ENCODE measurements around the gene SPATA6L. TPM values are rescaled to one million over a fixed set of nuclear protein-coding genes. Genes with fewer than 3 reads are reported as not detected.

The SPATA6L gene
- total and polyA plus RNA-seq, 2 of the 13 experiments (the other 11 are each of a cell fraction or from before 2014, with no cell fraction given), result 1.1 to 1.9 TPM

DNA sequence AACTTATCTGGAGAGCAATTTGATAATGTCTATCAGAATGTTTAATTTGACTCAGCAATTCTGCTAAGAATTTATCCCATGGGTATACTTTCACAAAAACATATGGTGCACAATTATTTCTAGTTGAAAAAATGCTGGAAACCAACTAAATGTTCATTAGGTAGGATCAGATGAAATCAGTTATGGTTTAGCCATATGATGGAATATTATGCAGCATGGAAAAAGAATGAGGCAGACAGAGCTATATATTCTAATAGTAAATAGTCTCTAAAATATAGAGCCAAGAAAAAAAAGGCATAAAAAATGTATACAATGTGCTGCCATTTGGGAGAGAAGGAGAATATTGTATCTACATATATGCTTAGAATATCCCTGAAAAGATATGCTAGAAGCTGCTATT lies 3.6 kb upstream of the SPATA6L start:
- Histone ChIP-seq H3K27me3 (ENCODE audit: control insufficient read depth in 1 of 2, insufficient read depth in 2 of 2, low read length in 2 of 2) (no peaks in the 10 kb centered on the region), H3K9ac (ENCODE audit: insufficient read depth, low read depth, low read length) (no peak overlapping the region), H2AFZ (ENCODE audit: low read length) (no peak overlapping the region), H3K9me3 (ENCODE audit: low read length) (no peaks in the 10 kb centered on the region), H3K79me2 (ENCODE audit: insufficient read depth, low read length) (no peaks in the 10 kb centered on the region), H3K4me1 (ENCODE audit: insufficient read depth, low read length) (peaks cover 22% of the 10 kb centered on the region), H4K20me1 (ENCODE audit: insufficient read depth, low read length) (no peaks in the 10 kb centered on the region), H3K36me3 (replicated peaks in 1 of 2; ENCODE audit: control insufficient read depth in 1 of 2, insufficient read depth in 2 of 2, low read length in 2 of 2) (no peaks in the 10 kb centered on the region), H3K4me3 (replicated peaks in 1 of 3; ENCODE audit: insufficient read depth in 1 of 3, low read depth in 2 of 3, low read length in 3 of 3) (no peak overlapping the region), H3K4me2 (ENCODE audit: low read depth, low read length) (no peak overlapping the region), H3K27ac (ENCODE audit: extremely low read length, insufficient read depth, low read length) (no peak overlapping the region)
- ChIA-PET CTCF (ENCODE audit: low intra/inter-chr PET ratio, low total read pairs) (no interaction called here), POLR2A (no interaction called here)
- ATAC-seq, result no peak
- in situ Hi-C loops (cut with HindIII; ENCODE audit: extremely low pct_ligation_motif_present, low pct_unique_long_range_greater_than_20kb), result loop anchor here (5.0 kb wide), 1 partner anchor 62 kb away; no protein-coding TSS in a partner anchor
- no peak for FAIRE-seq
- TF ChIP-seq MAFK (conservative IDR thresholded peaks at IDR 0.05 in 1 of 2, IDR thresholded peaks at IDR 0.05 in 1 of 2; ENCODE audit: low read length in 2 of 2), result peak in 1 of 2 experiments; percentile 46; a peak in 2 of 4 replicates
- TF ChIP-seq SPEN (CRISPR knock-in tag; IDR thresholded peaks at IDR 0.05; ENCODE audit: low read depth), result no peak
- no peak for TF ChIP-seq FOXO1 (CRISPR knock-in tag; IDR thresholded peaks at IDR 0.05)
- TF ChIP-seq, protein P1, sequence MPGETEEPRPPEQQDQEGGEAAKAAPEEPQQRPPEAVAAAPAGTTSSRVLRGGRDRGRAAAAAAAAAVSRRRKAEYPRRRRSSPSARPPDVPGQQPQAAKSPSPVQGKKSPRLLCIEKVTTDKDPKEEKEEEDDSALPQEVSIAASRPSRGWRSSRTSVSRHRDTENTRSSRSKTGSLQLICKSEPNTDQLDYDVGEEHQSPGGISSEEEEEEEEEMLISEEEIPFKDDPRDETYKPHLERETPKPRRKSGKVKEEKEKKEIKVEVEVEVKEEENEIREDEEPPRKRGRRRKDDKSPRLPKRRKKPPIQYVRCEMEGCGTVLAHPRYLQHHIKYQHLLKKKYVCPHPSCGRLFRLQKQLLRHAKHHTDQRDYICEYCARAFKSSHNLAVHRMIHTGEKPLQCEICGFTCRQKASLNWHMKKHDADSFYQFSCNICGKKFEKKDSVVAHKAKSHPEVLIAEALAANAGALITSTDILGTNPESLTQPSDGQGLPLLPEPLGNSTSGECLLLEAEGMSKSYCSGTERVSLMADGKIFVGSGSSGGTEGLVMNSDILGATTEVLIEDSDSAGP (CRISPR knock-in tag; IDR thresholded peaks at IDR 0.05; ENCODE audit: borderline replicate concordance), result no peak
- TF ChIP-seq, protein P2, sequence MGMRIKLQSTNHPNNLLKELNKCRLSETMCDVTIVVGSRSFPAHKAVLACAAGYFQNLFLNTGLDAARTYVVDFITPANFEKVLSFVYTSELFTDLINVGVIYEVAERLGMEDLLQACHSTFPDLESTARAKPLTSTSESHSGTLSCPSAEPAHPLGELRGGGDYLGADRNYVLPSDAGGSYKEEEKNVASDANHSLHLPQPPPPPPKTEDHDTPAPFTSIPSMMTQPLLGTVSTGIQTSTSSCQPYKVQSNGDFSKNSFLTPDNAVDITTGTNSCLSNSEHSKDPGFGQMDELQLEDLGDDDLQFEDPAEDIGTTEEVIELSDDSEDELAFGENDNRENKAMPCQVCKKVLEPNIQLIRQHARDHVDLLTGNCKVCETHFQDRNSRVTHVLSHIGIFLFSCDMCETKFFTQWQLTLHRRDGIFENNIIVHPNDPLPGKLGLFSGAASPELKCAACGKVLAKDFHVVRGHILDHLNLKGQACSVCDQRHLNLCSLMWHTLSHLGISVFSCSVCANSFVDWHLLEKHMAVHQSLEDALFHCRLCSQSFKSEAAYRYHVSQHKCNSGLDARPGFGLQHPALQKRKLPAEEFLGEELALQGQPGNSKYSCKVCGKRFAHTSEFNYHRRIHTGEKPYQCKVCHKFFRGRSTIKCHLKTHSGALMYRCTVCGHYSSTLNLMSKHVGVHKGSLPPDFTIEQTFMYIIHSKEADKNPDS (CRISPR knock-in tag; IDR thresholded peaks at IDR 0.05), result no peak
- intact Hi-C loops (cut with micrococcal nuclease; ENCODE audit: unreplicated experiment), result no loop called here
- BruUV-seq (replicated peaks), result no TSS peak
- DNase-seq (ENCODE audit: low spot score), result no peak

Data from HepG2 (cell line).